DMS79 (cell line): ENCODE results near the gene PRSS36.
"Not testable (repeated sequence)": the region's sequence is repeated elsewhere in the genome, so short reads cannot be mapped to it uniquely, and the experiment has no call there.

Experiments used
- DNase-seq: peaks from one replicate; lab custom pipeline; 2025; lab: John Stamatoyannopoulos, UW

The PRSS36 gene

DNA sequence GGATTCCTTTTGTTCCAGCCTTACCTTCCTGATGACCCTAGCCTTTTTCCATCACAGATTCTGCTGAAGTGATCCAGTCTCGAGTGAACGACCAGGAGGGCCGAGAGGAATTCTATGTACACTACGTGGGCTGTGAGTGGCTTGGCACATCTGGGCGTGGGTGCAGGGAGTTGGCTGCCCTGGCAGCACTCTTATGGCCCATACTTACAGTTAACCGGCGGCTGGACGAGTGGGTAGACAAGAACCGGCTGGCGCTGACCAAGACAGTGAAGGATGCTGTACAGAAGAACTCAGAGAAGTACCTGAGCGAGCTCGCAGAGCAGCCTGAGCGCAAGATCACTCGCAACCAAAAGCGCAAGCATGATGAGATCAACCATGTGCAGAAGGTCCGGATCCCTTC lies 29.7 kb downstream of the PRSS36 start:
- DNase-seq = no peak

DNA sequence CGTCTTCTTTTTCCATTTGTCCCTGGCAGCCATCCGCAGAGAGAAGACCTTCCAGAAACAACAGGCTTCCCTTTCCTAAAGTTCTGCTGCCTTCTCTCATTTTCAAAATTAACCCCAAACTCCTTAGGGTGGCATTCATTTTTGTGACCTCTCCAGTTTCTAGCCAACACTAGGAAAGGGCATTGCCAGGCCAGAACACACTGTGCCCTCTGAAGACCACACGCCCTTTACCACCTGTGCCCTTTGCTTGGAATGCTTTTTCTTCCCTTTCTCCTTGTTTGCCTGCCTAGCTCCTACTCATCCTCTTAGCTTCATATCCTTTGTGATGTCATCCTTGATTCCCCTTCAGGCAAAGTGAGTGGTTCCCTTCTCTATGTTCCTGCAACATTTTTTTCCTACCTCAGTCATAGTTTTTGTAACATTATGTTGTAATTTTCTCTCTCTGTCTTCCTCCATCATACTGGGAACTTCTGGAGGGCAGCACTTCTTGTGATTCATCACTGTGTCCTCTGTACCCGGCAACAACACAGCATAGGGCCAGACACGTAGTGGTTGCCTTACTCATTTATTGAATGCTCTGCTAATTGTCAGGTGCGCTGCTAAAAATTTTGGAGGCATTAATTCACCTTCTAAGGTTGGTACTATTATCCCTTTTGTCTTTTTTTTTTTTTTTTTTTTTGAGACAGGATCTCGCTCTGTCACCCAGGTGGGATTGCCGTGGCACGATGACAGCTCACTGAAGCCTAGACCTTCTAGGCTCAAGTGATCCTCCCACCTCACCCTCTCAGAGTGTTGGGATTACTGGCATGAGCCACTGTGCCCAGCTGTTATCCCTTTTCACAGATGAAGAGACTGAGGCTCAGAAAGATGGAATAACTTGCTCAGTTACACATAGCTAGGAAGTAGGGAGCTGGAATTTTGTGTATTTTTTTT lies 31.4 kb downstream of the PRSS36 start:
- DNase-seq = no peak

DNA sequence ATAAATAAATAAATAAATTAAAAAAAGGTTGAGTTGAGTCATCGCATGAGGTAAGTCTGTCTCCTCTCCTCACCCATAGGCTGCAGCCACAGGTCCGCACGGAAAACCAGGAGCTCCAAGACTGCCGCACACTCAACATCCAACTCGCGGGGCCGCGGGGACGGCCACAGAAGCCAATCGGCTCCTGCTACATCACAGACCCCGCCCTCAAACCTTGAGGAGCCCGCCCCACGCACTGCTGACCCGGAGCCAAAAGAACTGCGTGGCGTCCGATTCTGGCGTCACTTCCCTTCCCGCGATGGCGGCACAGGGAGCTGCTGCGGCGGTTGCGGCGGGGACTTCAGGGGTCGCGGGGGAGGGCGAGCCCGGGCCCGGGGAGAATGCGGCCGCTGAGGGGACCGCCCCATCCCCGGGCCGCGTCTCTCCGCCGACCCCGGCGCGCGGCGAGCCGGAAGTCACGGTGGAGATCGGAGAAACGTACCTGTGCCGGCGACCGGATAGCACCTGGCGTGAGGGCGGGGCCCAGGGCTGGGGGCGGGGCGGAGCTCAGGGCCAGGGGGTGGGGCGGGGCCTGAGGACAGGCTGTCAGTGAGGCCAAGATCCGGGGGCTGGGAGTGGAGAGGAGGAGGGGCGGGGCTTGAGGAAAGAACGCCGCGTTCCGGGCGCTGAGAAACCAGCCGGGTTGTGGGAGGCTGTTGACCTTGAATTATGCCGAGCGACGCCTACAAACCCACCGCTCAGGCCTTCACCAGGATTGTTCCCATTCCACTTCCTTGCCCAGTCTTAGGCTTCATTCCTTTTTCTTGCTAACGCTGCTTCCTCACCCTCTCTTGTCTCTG lies 32.3 kb downstream of the PRSS36 start, which contains the start of gene KAT8:
Gene KAT8 (plus strand): TSS at position 281 of the 839 bp plus-strand sequence. CDS start 18 bp downstream, at position 299.
- DNase-seq = peak; percentile 98

DNA sequence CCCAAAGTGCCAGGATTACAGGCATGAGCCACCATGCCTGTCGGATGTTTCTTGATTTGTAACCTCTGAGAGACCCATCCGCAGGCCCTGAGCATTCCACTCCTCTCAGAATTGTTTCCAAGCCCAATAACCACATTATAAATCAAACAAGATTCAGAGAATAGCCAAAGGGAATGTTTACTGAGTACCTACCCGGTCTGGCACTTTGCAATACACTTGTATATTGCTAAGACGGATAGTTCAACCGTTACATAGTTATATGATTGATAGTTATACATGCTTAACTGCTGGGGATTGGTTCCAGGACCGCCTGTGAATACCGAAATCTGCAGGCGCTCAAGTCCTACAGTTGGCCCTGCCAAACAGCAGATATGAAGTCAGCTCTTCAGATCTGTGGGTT lies 35.4 kb downstream of the PRSS36 start:
- DNase-seq = no peak

DNA sequence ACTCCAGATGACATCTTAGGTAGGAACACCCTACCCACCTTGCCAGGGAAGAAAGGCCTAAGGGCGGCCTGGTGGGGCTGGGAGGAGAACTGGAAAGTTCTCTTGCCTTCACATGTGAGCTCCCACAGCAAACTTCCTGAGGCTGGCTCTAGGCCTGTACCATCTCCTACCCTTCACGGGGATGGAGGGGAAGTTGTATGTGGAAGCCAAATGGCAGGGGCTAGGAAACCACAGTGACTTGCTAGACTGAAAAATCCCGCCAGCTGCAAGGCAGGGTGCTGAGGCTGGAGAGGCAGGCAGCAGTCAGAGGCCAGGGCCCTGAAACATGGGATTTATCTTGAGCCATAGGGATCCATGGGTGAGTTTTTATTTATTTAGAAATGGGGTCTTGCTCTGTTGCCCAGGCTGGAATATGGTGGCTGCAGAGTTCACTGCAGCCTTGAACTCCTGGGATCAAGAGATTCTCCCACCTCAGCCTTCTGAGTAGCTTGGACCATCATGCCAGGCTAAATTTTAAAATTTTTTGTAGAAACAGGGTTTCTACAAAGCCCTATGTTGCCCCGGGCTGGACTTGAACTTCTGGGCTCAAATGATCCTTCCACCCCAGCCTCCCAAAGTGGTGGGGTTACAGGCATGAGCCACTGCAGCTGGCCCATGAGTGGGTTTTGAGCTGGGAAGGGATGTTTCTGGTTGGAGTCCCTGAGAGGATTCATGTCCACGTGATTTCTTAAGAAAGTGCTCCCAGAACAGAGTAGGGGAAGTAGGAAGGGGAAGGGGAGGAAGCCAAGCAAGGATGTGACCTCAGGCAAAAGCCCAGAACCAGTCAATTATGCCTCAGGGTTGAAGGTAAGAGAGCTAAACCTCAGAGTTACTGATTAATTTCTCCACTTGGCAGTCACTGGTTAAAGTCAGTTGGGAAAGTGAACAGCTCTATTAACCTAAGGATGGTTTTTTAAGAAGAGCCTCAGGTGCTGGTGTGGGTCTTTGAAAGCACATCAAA lies 36.4 kb downstream of the PRSS36 start:
- no peak for DNase-seq

DNA sequence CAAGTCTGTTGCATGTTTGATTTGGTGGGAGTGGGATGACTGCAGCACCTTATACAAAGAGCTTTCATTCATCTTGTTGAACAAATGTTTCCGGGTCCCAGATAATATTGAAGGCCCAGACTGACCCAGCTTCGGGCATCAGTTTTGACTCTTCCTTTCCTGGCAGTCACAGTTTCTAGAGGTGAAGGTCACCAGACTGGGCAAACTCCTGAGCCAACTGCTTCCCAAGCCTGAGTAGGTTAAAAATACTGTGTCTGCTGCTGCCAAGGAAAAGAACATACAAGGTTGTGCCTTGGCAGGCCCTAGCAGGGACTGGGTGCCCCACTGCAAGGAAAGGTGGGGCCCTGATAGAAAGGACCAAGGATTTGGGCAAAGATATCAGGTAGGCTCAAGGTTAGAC lies 37.2 kb downstream of the PRSS36 start:
- DNase-seq = no peak

DNA sequence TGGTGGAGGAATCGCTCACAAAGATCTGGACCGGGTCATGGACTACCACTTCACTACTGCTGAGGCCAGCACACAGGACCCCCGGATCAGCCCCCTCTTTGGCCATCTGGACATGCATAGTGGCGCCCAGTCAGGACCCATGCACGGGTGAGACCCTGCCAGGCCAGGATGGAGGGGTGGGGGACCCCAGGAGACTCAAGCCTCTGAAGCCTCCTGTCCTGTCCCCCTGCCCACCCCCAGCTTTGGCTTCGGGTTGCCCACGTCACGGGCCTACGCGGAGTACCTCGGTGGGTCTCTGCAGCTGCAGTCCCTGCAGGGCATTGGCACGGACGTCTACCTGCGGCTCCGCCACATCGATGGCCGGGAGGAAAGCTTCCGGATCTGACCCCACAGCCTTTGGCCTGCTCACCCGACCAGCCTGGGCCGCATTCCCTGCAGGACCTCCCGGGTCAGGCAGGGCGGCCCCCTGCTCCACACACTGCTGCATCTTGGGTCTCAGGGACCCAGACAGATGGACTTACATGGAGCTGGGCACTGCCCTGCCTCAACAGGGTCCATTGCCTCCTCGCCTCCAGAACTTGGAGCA lies 37.9 kb downstream of the PRSS36 start:
- DNase-seq = no peak

DNA sequence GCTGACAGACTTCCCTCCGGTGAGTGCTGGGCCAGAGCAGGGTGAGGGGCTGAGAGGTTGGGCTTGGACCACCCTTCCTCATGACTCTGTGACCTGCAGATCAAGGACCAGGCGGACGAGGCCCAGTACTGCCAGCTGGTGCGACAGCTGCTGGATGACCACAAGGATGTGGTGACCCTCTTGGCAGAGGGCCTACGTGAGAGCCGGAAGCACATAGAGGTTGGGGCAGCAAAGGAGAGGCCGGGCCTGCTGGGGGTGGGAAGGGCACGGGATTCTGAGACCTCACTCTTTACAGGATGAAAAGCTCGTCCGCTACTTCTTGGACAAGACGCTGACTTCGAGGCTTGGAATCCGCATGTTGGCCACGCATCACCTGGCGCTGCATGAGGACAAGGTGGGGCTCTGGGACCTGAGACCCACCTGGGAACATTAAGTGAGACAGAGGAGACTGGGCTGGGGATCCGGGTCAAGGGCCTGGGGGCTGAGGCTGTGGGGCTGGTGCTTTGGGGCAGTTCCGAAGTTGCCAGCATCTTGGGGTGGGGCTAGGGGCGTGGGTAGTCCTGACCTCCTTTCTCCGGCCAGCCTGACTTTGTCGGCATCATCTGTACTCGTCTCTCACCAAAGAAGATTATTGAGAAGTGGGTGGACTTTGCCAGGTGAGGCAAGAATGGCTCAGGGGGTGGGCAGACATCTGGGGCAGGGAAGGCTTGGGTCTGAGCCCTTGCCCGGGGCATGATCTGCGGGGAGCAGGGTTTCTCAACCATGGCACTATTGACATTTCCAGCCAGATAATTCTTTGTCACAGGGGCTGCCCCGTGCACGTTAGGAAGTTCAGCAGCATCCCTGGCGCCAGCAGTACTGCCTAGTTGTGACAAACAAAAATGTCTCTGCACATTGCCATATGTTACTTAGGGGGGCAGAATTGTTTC lies 39.5 kb downstream of the PRSS36 start:
- DNase-seq = no peak

DNA sequence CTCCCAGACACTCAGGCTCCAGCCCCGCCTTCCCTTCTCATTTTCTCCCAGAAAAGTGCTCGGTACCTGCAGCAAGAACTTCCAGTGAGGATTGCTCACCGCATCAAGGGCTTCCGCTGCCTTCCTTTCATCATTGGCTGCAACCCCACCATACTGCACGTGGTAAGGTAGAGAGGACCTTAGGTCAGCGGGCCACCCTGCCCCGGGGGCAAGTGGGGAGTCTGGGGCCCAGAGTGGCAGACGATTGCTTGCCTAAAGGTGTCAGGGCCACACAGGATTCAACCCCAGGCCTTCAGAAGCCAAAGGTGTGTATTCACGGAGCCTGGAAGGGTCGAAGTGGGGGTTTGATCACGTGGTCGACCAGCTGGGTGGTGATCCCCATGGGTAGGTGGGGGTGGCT lies 40.2 kb downstream of the PRSS36 start:
- no peak for DNase-seq

DNA sequence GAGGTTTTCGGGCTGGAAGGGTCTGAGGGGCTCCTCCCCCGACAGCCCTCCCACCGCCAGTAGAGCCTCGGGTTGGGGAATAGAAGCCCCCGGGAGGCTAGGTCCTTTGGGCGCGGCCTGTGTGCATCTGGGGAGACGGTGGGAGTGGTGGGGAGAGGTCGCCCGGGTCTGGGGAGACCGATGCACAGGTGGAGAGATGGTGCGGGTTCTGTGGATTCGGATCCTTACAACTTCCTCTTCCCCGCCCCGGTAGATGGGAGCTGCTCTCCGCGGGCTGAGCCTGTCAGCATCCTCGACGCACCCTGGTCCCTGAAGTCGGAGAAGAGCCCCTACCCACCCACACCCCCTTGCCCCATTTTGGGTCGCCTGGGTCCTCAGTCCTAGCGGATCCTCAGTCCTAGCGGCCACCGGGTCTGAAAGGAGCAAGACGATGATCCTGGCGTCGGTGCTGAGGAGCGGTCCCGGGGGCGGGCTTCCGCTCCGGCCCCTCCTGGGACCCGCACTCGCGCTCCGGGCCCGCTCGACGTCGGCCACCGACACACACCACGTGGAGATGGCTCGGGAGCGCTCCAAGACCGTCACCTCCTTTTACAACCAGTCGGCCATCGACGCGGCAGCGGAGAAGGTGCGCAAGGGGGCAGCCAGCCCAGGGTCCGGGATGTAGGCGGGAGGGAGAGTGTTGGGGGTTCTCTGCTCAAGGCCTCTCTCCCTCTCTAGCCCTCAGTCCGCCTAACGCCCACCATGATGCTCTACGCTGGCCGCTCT lies 40.9 kb downstream of the PRSS36 start:
- DNase-seq = no peak

DNA sequence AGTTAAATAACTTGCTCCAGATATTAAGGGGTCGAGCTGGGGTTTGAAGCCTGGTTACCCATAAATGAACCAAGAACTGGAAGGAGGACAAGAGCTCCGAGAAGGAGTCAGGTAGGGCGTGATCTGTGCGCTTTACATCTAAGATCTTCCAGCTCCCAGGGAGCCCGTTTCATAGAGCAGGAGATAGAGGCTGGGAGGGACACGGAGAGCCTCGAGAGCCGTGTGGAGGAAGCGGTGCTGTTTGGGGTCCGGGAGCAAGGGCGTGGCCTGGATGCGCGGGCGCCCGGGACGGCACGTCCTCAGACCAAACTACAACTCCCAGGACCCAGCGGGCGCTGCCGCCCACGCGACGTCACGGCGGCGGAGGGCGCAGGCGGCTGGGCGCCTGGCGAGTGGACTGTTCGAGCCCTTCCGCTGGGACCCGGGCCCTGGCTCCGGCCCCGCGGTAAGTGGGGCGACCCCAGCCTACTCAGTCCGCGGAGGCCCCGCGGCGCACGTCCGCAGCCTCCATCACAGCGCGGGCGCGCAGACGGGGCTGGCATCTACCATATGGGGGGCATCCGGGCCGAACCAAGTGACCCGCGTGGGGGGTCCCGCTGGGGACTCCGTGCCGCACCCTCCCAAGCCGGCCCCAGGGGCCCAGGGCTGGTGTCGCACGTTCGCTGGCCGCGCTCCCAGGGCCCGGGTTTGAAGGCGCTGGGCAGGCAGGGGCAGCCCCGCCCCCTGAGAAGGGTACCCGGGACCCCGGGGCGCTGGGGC lies 41.7 kb downstream of the PRSS36 start, which contains the start of gene BCKDK:
Gene BCKDK (plus strand): TSS at position 352 of the 759 bp plus-strand sequence. CDS start 838 bp downstream, outside the sequence.
- peak; percentile 9 for DNase-seq

DNA sequence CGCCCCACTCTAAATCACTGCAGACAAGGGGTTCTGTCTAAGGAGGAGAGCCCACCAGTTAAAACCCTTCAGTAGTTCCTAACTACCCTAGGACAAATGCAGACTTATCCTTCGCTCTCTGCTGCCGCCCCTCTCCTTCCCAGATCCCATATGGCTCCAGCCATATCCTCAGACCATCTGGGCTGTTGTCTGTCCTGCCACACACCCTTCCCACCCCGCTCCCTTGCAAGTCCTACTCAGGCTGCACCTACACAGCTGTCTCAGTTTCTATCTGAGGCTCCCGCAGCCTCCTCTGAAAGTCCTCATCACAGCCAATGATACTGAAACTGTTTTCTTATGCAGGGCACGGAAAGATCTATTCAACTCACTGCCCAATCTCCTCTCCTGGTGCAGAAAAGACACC lies 42.4 kb downstream of the PRSS36 start:
- DNase-seq = no peak

DNA sequence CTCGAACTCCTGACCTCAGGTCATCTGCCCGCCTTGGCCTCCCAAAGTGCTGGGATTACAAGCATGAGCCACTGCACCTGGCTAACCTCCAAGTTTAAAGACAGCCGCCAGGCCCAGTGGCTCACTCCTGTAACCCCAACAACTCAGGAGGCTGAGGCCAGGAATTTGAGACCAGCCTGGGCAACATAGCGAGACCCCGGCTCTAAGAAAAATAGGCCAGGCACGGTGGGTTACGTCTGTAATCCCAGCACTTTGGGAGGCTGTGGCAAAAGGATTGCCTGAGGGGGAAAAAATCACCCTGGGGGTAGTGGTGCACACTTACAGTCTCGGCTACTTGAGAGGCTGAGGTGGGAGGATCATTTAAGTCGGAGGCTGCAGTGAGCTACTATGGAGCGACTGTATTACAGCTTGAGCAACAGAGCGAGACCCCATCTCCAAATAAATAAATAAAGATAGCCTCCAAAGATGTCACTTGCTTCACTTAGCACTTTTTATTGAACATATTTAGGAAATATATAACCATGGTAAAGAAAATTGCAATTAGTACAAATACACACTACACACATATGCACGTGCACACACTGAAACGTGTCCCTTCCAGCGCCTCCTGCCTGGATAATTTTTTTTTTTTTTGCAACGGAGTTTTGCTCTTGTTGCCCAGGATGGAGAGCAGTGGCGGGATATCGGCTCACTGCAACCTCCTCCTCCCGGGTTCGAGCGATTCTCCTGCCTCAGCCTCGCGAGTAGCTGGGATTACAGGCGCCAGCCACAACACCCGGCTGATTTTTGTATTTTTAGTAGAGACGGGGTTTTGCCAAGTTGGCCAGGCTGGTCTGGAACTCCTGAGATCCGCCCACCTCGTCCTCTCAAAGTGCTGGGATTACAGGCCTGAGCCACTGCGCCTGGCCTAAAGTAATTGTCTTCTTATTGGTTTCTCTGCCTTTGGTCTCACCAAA lies 43.1 kb downstream of the PRSS36 start:
- DNase-seq = no peak

DNA sequence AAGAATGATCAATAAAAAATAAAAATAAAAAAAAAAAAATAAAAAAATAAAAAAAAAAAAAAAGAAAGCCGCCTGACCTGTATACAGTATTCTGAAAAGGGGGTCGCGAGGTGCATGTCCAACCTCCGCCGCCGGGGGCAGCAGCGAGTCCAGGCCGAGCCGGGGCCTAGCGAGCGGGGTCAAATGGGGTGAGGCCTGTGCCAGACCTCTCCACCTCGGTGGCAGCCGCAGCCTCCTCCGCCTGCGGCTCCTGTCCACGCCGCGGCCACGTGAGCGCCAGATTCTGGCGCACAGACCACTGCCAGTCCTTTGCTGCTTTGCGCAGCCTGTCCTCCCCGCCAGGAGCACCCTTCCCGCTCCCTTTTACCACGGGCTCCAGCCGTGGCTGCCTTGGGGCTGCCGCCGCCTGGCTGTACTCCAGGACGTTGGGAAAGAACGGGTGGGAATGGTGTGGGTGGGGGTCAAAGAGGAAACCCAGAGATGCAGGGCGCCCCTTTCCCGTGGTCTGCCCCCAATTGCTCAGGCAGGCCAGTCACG lies 44.1 kb downstream of the PRSS36 start:
- no peak for DNase-seq

DNA sequence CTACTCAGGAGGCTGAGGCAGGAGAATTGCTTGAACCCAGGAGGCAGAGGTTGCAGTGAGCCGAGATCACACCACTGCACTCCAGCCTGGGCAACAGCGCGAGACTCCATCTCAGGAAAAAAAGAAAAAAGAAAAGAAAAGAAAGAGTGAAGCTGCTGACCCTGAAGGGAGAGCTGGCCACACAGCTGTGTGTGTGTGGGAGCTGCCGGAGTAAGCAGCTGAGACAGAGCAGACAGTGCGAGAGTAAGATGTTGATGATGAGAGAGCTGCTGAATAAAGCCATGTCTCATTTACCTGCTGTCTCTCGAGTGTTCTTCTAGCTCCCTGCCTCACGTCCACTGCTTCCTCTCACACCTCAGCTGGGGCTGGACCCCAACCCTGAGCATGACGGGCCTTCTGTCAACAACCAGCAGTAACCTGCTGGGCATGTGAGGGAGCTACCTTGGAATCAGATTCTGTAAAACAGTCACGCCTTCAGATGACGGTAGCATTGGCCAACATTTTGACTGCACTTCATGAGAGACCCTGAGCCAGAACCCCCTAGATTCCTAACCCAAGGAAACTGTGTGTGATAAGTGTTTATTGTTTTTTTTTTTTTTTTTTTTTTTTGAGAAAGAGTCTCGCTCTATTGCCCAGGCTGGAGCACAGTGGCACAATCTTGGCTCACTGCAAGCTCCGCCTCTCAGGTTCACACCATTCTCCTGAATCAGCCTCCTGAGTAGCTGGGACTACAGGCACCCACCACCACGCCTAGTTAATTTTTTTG lies 48.8 kb downstream of the PRSS36 start:
- not testable (repeated sequence) for DNase-seq
